Chondrocyte (in vitro differentiated cells): ENCODE results near the gene TTC21B. TPM values are rescaled to one million over a fixed set of nuclear protein-coding genes. Genes with fewer than 3 reads are reported as not detected.

ENCODE experiments used
- DNase-seq: peaks from one replicate; pipeline ENCODE4 v3.0.0; 2021; ENCODE audit warnings: mixed read lengths, low spot score
- H3K27ac Mint-ChIP-seq: one replicate; pipeline ENCODE4 v1.8.0; 2021; ENCODE audit warnings: mild to moderate bottlenecking, moderate library complexity, mixed read lengths; ENCODE audit not compliant: unreplicated experiment
- H3K27me3 Mint-ChIP-seq: 2 replicates; pipeline ENCODE4 v1.8.0; 2021; ENCODE audit warnings: low read depth, mixed read lengths
- H3K36me3 Mint-ChIP-seq: 2 replicates; pipeline ENCODE4 v1.8.0; 2021; ENCODE audit warnings: low read depth, mixed read lengths
- H3K4me1 Mint-ChIP-seq: 2 replicates; pipeline ENCODE4 v1.8.0; 2021; ENCODE audit warnings: low read depth, mild to moderate bottlenecking, mixed read lengths
- H3K4me3 Mint-ChIP-seq: one replicate; pipeline ENCODE4 v1.8.0; 2021; ENCODE audit warnings: mild to moderate bottlenecking, moderate library complexity, mixed read lengths; ENCODE audit not compliant: unreplicated experiment
- H3K9me3 Mint-ChIP-seq: 2 replicates; pipeline ENCODE4 v1.8.0; 2021; ENCODE audit warnings: low read depth, mixed read lengths
- CTCF ChIP-seq: fragments of 200-600 bp; sonication (generic); IDR thresholded peaks from 2 replicates; pipeline ENCODE4 v1.5.0; 2021; ENCODE audit warnings: antibody characterized with exemption, mild to moderate bottlenecking, moderate library complexity
- total RNA-seq: library from RNA; stranded (reverse); gene quantifications from 3 replicates; pipeline ENCODE4 v1.2.1, GENCODE V29; 2021

TTC21B gene
- total RNA-seq, 1 donor from 2014 or later = 12.7 TPM

- H3K4me1 Mint-ChIP-seq = no peaks in the 10 kb centered on the region
- no peaks in the 10 kb centered on the region for H3K27me3 Mint-ChIP-seq
- DNase-seq = no peak
- no peak for TF ChIP-seq CTCF
- H3K27ac Mint-ChIP-seq = no peak overlapping the region
- H3K36me3 Mint-ChIP-seq = no peaks in the 10 kb centered on the region
- H3K9me3 Mint-ChIP-seq = peaks cover 6% of the 10 kb centered on the region
- H3K4me3 Mint-ChIP-seq = no peak overlapping the region
Observed at GRCh38 chr2:165970663-165971062, 17.1 kb upstream of the TTC21B start.

GRCh38 chr2:165969227-165969626 is 15.7 kb upstream of the TTC21B start:
- no peaks in the 10 kb centered on the region for H3K4me1 Mint-ChIP-seq
- H3K27me3 Mint-ChIP-seq = no peaks in the 10 kb centered on the region
- H3K4me3 Mint-ChIP-seq = no peak overlapping the region
- H3K36me3 Mint-ChIP-seq = no peaks in the 10 kb centered on the region
- peak; percentile 33 for TF ChIP-seq CTCF
- peaks cover 6% of the 10 kb centered on the region for H3K9me3 Mint-ChIP-seq
- DNase-seq = no peak
- H3K27ac Mint-ChIP-seq = no peak overlapping the region

GRCh38 chr2:165967746-165968145 is 14.2 kb upstream of the TTC21B start:
- Mint-ChIP-seq H3K4me1 (no peaks in the 10 kb centered on the region), H3K36me3 (no peaks in the 10 kb centered on the region), H3K4me3 (no peak overlapping the region), H3K27ac (no peak overlapping the region), H3K27me3 (no peaks in the 10 kb centered on the region), H3K9me3 (peaks cover under 1% of the 10 kb centered on the region)
- DNase-seq = no peak
- no peak for TF ChIP-seq CTCF

GRCh38 chr2:165961818-165962217 is 8.2 kb upstream of the TTC21B start:
- no peak overlapping the region for H3K27ac Mint-ChIP-seq
- no peak for DNase-seq
- no peak for TF ChIP-seq CTCF
- no peaks in the 10 kb centered on the region for H3K9me3 Mint-ChIP-seq
- no peak overlapping the region for H3K4me3 Mint-ChIP-seq
- H3K4me1 Mint-ChIP-seq = no peaks in the 10 kb centered on the region
- no peaks in the 10 kb centered on the region for H3K27me3 Mint-ChIP-seq
- no peaks in the 10 kb centered on the region for H3K36me3 Mint-ChIP-seq

GRCh38 chr2:165959371-165959770 is 5.8 kb upstream of the TTC21B start:
- H3K9me3 Mint-ChIP-seq = no peaks in the 10 kb centered on the region

More at GRCh38 chr2:165959371-165959770, 5.8 kb upstream of the TTC21B start:
- no peak for DNase-seq
- peaks cover 7% of the 10 kb centered on the region for H3K4me1 Mint-ChIP-seq
- H3K27me3 Mint-ChIP-seq = no peaks in the 10 kb centered on the region
- no peaks in the 10 kb centered on the region for H3K36me3 Mint-ChIP-seq
- TF ChIP-seq CTCF = no peak
- no peak overlapping the region for H3K27ac Mint-ChIP-seq
- H3K4me3 Mint-ChIP-seq = no peak overlapping the region
